ENCODE data around the gene TSPEAR.

GRCh38 chr21:44654576-44655175, 56.7 kb downstream of the TSPEAR start, which contains the start of gene KRTAP12-4:
- TF ChIP-seq ZC3H10 (CRISPR knock-in tag; IDR thresholded peaks at IDR 0.05): no peak
- TF ChIP-seq PATZ1 (CRISPR knock-in tag; IDR thresholded peaks at IDR 0.05; ENCODE audit: borderline replicate concordance): no peak
- no peak for TF ChIP-seq TSHZ2 (CRISPR knock-in tag; IDR thresholded peaks at IDR 0.05)
- TF ChIP-seq ZFP30 (CRISPR knock-in tag; IDR thresholded peaks at IDR 0.05): no peak
- TF ChIP-seq ZNF8 (CRISPR knock-in tag; IDR thresholded peaks at IDR 0.05): no peak
- TF ChIP-seq, protein P1, sequence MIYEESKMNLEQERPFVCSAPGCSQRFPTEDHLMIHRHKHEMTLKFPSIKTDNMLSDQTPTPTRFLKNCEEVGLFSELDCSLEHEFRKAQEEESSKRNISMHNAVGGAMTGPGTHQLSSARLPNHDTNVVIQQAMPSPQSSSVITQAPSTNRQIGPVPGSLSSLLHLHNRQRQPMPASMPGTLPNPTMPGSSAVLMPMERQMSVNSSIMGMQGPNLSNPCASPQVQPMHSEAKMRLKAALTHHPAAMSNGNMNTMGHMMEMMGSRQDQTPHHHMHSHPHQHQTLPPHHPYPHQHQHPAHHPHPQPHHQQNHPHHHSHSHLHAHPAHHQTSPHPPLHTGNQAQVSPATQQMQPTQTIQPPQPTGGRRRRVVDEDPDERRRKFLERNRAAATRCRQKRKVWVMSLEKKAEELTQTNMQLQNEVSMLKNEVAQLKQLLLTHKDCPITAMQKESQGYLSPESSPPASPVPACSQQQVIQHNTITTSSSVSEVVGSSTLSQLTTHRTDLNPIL (CRISPR knock-in tag; IDR thresholded peaks at IDR 0.05; ENCODE audit: low read depth): no peak
- TF ChIP-seq, protein P2, sequence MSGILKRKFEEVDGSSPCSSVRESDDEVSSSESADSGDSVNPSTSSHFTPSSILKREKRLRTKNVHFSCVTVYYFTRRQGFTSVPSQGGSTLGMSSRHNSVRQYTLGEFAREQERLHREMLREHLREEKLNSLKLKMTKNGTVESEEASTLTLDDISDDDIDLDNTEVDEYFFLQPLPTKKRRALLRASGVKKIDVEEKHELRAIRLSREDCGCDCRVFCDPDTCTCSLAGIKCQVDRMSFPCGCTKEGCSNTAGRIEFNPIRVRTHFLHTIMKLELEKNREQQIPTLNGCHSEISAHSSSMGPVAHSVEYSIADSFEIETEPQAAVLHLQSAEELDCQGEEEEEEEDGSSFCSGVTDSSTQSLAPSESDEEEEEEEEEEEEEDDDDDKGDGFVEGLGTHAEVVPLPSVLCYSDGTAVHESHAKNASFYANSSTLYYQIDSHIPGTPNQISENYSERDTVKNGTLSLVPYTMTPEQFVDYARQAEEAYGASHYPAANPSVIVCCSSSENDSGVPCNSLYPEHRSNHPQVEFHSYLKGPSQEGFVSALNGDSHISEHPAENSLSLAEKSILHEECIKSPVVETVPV (CRISPR knock-in tag; IDR thresholded peaks at IDR 0.05): no peak
- no peak for TF ChIP-seq RARB (CRISPR knock-in tag; IDR thresholded peaks at IDR 0.05)
- no peak for TF ChIP-seq ZFP3 (CRISPR knock-in tag; IDR thresholded peaks at IDR 0.05)
- no peak for TF ChIP-seq SNAI2 (CRISPR knock-in tag; IDR thresholded peaks at IDR 0.05)
- no peak for TF ChIP-seq CSDC2 (CRISPR knock-in tag; IDR thresholded peaks at IDR 0.05)
- no peak for TF ChIP-seq TOX (CRISPR knock-in tag; IDR thresholded peaks at IDR 0.05; ENCODE audit: borderline replicate concordance)

All from SK-N-SH treated with all-trans-retinoic acid at 6 μM for 48 hours (cell line).